SK-N-SH treated with all-trans-retinoic acid at 6 μM for 48 hours (cell line): ENCODE results near the gene TMED8.
"Not testable (repeated sequence)": the region's sequence is repeated elsewhere in the genome, so short reads cannot be mapped to it uniquely, and the experiment has no call there.

Experiments used
- ATAC-seq: fragments of 200-7000 bp; cut with Tn5 transposase; 3 replicates; pipeline ENCODE4 v1.9.1; 2020; ENCODE audit warnings: mild to moderate bottlenecking, moderate library complexity
- ARNTL ChIP-seq: fragments of 450-650 bp; formaldehyde crosslinking; IDR thresholded peaks from 2 replicates; pipeline ENCODE4 v1.5.0; 2020; ENCODE audit warnings: low read depth, mild to moderate bottlenecking, moderate library complexity, borderline replicate concordance
- BACH2 ChIP-seq: fragments of 250-450 bp; sonication (Bioruptor Pico); IDR thresholded peaks from 2 replicates; pipeline ENCODE4 v1.9.0; 2021; ENCODE audit warnings: mild to moderate bottlenecking, borderline replicate concordance
- CREB5 ChIP-seq: fragments of 250-450 bp; sonication (Bioruptor Pico); IDR thresholded peaks from 2 replicates; pipeline ENCODE4 v1.5.1; 2020; ENCODE audit warnings: low read depth, mild to moderate bottlenecking, moderate library complexity
- CSDC2 ChIP-seq: fragments of 250-450 bp; sonication (Bioruptor Pico); IDR thresholded peaks from 2 replicates; pipeline ENCODE4 v1.5.0; 2020; ENCODE audit warnings: mild to moderate bottlenecking, moderate library complexity
- CSRNP3 ChIP-seq: fragments of 250-450 bp; sonication (Bioruptor Pico); IDR thresholded peaks from 2 replicates; pipeline ENCODE4 v1.5.1; 2021; ENCODE audit warnings: mild to moderate bottlenecking, moderate library complexity
- ESRRG ChIP-seq: fragments of 250-450 bp; sonication (Bioruptor Pico); IDR thresholded peaks from 2 replicates; pipeline ENCODE4 v1.6.1; 2021; ENCODE audit warnings: mild to moderate bottlenecking
- GLIS3 ChIP-seq: fragments of 250-450 bp; sonication (Bioruptor Pico); IDR thresholded peaks from 2 replicates; pipeline ENCODE4 v1.5.0; 2020; ENCODE audit warnings: mild to moderate bottlenecking, moderate library complexity
- OSR1 ChIP-seq: fragments of 250-450 bp; sonication (Bioruptor Pico); IDR thresholded peaks from 2 replicates; pipeline ENCODE4 v1.8.0; 2022; ENCODE audit warnings: moderate library complexity, mild to moderate bottlenecking, inconsistent platforms
- PATZ1 ChIP-seq: fragments of 250-450 bp; sonication (Bioruptor Pico); IDR thresholded peaks from 2 replicates; pipeline ENCODE4 v1.8.0; 2020; ENCODE audit warnings: mild to moderate bottlenecking, moderate library complexity, borderline replicate concordance
- POU6F1 ChIP-seq: fragments of 250-450 bp; sonication (Bioruptor Pico); IDR thresholded peaks from 2 replicates; pipeline ENCODE4 v1.8.0; 2021; ENCODE audit warnings: low read depth, mild to moderate bottlenecking, moderate library complexity, borderline replicate concordance
- RARB ChIP-seq: fragments of 250-450 bp; sonication (Bioruptor Pico); IDR thresholded peaks from 2 replicates; pipeline ENCODE4 v1.8.0; 2021; ENCODE audit warnings: mild to moderate bottlenecking, moderate library complexity
- TOX ChIP-seq: fragments of 250-450 bp; sonication (Bioruptor Pico); IDR thresholded peaks from 2 replicates; pipeline ENCODE4 v1.8.0; 2021; ENCODE audit warnings: mild to moderate bottlenecking, moderate library complexity, borderline replicate concordance
- ZC3H10 ChIP-seq: fragments of 250-450 bp; sonication (Bioruptor Pico); IDR thresholded peaks from 2 replicates; pipeline ENCODE4 v1.5.1; 2021; ENCODE audit warnings: mild to moderate bottlenecking, moderate library complexity
- ZFP3 ChIP-seq: fragments of 250-450 bp; sonication (Bioruptor Pico); IDR thresholded peaks from 2 replicates; pipeline ENCODE4 v1.5.0; 2020; ENCODE audit warnings: mild to moderate bottlenecking, moderate library complexity
- ZFP30 ChIP-seq: fragments of 450-650 bp; formaldehyde crosslinking; IDR thresholded peaks from 2 replicates; pipeline ENCODE4 v1.5.0; 2022; ENCODE audit warnings: mild to moderate bottlenecking, moderate library complexity
- ZNF565 ChIP-seq: fragments of 450-650 bp; formaldehyde crosslinking; conservative IDR thresholded peaks from 2 replicates; pipeline ENCODE4 v1.5.0; 2020; ENCODE audit warnings: low read depth, mild to moderate bottlenecking, moderate library complexity
- ZNF70 ChIP-seq: fragments of 450-650 bp; formaldehyde crosslinking; IDR thresholded peaks from 2 replicates; pipeline ENCODE4 v1.5.0; 2020; ENCODE audit warnings: mild to moderate bottlenecking, moderate library complexity
- ZNF8 ChIP-seq: fragments of 450-650 bp; formaldehyde crosslinking; IDR thresholded peaks from 2 replicates; pipeline ENCODE4 v1.5.0; 2020; ENCODE audit warnings: mild to moderate bottlenecking, moderate library complexity

TMED8 gene

GRCh38 chr14:77423423-77423822, 46.5 kb upstream of the TMED8 start, which contains the start of gene NOXRED1:
Gene NOXRED1, minus strand, starts transcription at chr14:77423523. Its CDS starts 634 bp downstream, at chr14:77422889.
- no peak for ATAC-seq
- TF ChIP-seq BACH2 (CRISPR knock-in tag) (no peak), CSRNP3 (CRISPR knock-in tag) (no peak)
- TF ChIP-seq, all 23 proteins: peak for 0

GRCh38 chr14:77421201-77421600, 44.3 kb upstream of the TMED8 start:
- ATAC-seq = no peak
- TF ChIP-seq ZC3H10 (CRISPR knock-in tag) (no peak), ZFP3 (CRISPR knock-in tag) (no peak), PATZ1 (CRISPR knock-in tag) (no peak), BACH2 (CRISPR knock-in tag) (no peak), ZNF70 (no peak), CSDC2 (CRISPR knock-in tag) (no peak), POU6F1 (CRISPR knock-in tag) (no peak), OSR1 (no peak), RARB (CRISPR knock-in tag) (no peak), ARNTL (CRISPR knock-in tag) (no peak), TOX (CRISPR knock-in tag) (no peak)

GRCh38 chr14:77416836-77417235, 39.9 kb upstream of the TMED8 start:
- no peak for ATAC-seq
- TF ChIP-seq POU6F1 (CRISPR knock-in tag) (no peak), ZNF565 (CRISPR knock-in tag) (no peak), PATZ1 (CRISPR knock-in tag) (no peak), ZNF70 (no peak), ESRRG (no peak), ZNF8 (CRISPR knock-in tag) (no peak), GLIS3 (CRISPR knock-in tag) (no peak), ZFP3 (CRISPR knock-in tag) (no peak), ZC3H10 (CRISPR knock-in tag) (no peak), ZFP30 (CRISPR knock-in tag) (no peak), RARB (CRISPR knock-in tag) (no peak), BACH2 (CRISPR knock-in tag) (no peak), CREB5 (CRISPR knock-in tag) (no peak)

- ATAC-seq = not testable (repeated sequence)
These were observed 39.2 kb upstream of the TMED8 start for GRCh38 chr14:77416098-77416497.

GRCh38 chr14:77415403-77416030, 38.6 kb upstream of the TMED8 start:
- ATAC-seq = not testable (repeated sequence)
